ENCODE results near the gene MYL5.

DNA sequence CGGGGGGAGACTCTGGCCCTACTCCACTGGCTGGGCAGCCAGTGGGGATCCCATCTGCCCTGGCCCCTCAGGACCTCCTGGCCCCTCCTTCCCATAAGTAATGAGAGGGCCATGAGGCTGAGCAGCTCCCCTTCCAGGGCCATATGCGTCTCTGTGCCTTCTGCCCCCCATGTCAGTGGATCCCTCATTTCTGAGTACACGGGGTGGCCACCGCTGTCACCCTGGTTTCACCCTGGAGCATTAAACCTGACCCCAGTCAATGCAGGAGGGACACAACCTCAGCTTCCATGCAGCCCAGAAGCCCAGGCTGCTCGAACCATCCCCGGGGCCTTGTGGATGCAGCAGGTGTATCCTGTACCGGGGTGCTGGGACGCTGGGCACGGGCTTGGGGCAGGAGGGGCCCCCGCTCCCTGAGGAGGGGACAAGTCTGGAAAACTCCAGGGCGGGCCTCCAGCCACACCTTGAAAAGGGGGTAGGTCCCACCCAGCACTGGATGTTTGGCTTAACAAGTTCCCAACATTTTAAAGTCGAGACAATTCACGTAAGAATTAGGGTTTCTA is 24.5 kb upstream of the MYL5 start:
- TF ChIP-seq EZH2 (IDR thresholded peaks at IDR 0.05), result no peak
- TF ChIP-seq POLR2AphosphoS5 (IDR thresholded peaks at IDR 0.05; ENCODE audit: borderline replicate concordance, low read depth, low read length), result no peak

Measured in SK-N-MC (cell line).